Measurements from ENCODE around the gene CAMK2A. TPM values are rescaled to one million over a fixed set of nuclear protein-coding genes. Genes with fewer than 3 reads are reported as not detected.

Gene CAMK2A
- total and polyA plus RNA-seq, 2 of the 4 experiments (the other 2 are of a cell fraction): 0.18 to 0.19 TPM

DNA sequence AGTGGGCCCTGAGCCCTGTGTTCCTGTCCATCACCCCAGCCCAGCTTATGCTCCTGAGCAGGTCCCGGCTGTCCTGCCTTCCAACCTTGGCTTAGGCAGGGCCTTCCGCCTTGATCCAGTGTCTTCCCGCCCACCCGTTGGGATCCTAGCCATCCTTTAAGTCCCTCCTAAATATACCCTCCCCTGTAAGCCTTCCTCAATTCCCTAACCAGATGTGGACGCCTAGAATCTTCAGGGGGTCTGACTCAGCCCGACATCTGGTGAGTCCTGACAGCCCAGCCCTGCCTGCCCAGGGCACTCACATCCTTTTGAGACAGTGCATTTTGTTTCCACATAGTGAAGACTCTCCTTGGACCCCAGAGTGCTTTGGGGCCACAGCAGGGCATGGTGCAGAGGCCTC is 76.0 kb downstream of the CAMK2A start:
- Histone ChIP-seq H2BK20ac (ENCODE audit: low read depth, low read length) (no peak overlapping the region), H4K91ac (ENCODE audit: insufficient read depth, low read depth, low read length) (no peak overlapping the region), H3K79me1 (ENCODE audit: low read depth in 1 of 2, low read length in 2 of 2) (no peaks in the 10 kb centered on the region), H4K20me1 (ENCODE audit: insufficient read depth, low read length) (no peaks in the 10 kb centered on the region), H3K27me3 (ENCODE audit: control insufficient read depth, insufficient read depth, low read length) (no peaks in the 10 kb centered on the region), H2BK15ac (ENCODE audit: low read depth, low read length) (no peak overlapping the region), H2BK5ac (ENCODE audit: low read depth, low read length, poor library complexity, severe bottlenecking) (no peak overlapping the region), H3K18ac (ENCODE audit: low read depth, low read length) (no peak overlapping the region), H3K4me1 (ENCODE audit: control insufficient read depth, insufficient read depth, low read length) (peaks cover 9% of the 10 kb centered on the region), H3K9me3 (ENCODE audit: control insufficient read depth, insufficient read depth, low read length) (no peaks in the 10 kb centered on the region), H3K4me3 (ENCODE audit: insufficient read depth, low read depth, low read length) (no peak overlapping the region), H2BK120ac (ENCODE audit: low read depth, low read length) (peak overlapping the region; percentile 46), H3K27ac (ENCODE audit: insufficient read depth, low read length) (no peak overlapping the region), H3K9ac (ENCODE audit: low read depth, low read length) (no peak overlapping the region), H3K23ac (ENCODE audit: low read depth, low read length) (0 out of 2 replicates have a peak overlapping the region, but pooled peaks have one; percentile 54), H3K14ac (replicated peaks; ENCODE audit: low read depth, low read length) (0 out of 2 replicates have a peak overlapping the region, but pooled peaks have one; percentile 57), H3K4me2 (ENCODE audit: low read depth, low read length) (no peak overlapping the region), H3K36me3 (ENCODE audit: control insufficient read depth, insufficient read depth, low read length) (no peaks in the 10 kb centered on the region), H4K5ac (ENCODE audit: low read depth, low read length) (no peak overlapping the region), H3K9me1 (ENCODE audit: insufficient read depth, low read length) (peaks cover 6% of the 10 kb centered on the region; the same call in 1 of the 2 replicates), H3K4ac (ENCODE audit: low read depth, low read length) (no peak overlapping the region), H2AFZ (replicated peaks; ENCODE audit: low read length, poor library complexity) (peak overlapping the region; percentile 29), H4K8ac (ENCODE audit: low read depth in 2 of 2, low read length in 2 of 2) (peak overlapping the region in 1 of 2 experiments; percentile 45; a peak in 1 of 4 replicates), H2AK5ac (ENCODE audit: low read depth, low read length) (no peak overlapping the region; the same call in 1 of the 2 replicates), H2AK9ac (replicated peaks; ENCODE audit: low read depth, low read length, poor library complexity) (peak overlapping the region; percentile 26), H3K56ac (ENCODE audit: extremely low read depth, insufficient read depth, low read length) (peak overlapping the region; percentile 25; the same call in 1 of the 2 replicates)
- no peak for TF ChIP-seq MAFK (IDR thresholded peaks at IDR 0.05; ENCODE audit: low read depth, low read length)
- no peak for TF ChIP-seq RCOR1 (IDR thresholded peaks at IDR 0.05; ENCODE audit: insufficient replicate concordance, low read length)
- TF ChIP-seq MXI1 (IDR thresholded peaks at IDR 0.05; ENCODE audit: borderline replicate concordance, low read depth, low read length): no peak
- no peak for TF ChIP-seq BHLHE40 (IDR thresholded peaks at IDR 0.05; ENCODE audit: low read depth, low read length)
- TF ChIP-seq, protein P1, sequence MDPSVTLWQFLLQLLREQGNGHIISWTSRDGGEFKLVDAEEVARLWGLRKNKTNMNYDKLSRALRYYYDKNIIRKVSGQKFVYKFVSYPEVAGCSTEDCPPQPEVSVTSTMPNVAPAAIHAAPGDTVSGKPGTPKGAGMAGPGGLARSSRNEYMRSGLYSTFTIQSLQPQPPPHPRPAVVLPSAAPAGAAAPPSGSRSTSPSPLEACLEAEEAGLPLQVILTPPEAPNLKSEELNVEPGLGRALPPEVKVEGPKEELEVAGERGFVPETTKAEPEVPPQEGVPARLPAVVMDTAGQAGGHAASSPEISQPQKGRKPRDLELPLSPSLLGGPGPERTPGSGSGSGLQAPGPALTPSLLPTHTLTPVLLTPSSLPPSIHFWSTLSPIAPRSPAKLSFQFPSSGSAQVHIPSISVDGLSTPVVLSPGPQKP (IDR thresholded peaks at IDR 0.05; ENCODE audit: borderline replicate concordance, low read depth, low read length): no peak
- TF ChIP-seq, protein P2, sequence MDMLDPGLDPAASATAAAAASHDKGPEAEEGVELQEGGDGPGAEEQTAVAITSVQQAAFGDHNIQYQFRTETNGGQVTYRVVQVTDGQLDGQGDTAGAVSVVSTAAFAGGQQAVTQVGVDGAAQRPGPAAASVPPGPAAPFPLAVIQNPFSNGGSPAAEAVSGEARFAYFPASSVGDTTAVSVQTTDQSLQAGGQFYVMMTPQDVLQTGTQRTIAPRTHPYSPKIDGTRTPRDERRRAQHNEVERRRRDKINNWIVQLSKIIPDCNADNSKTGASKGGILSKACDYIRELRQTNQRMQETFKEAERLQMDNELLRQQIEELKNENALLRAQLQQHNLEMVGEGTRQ (IDR thresholded peaks at IDR 0.05; ENCODE audit: low read depth, low read length): no peak
- TF ChIP-seq POLR2A (IDR thresholded peaks at IDR 0.05; ENCODE audit: low read depth, low read length): no peak
- TF ChIP-seq, protein P3, sequence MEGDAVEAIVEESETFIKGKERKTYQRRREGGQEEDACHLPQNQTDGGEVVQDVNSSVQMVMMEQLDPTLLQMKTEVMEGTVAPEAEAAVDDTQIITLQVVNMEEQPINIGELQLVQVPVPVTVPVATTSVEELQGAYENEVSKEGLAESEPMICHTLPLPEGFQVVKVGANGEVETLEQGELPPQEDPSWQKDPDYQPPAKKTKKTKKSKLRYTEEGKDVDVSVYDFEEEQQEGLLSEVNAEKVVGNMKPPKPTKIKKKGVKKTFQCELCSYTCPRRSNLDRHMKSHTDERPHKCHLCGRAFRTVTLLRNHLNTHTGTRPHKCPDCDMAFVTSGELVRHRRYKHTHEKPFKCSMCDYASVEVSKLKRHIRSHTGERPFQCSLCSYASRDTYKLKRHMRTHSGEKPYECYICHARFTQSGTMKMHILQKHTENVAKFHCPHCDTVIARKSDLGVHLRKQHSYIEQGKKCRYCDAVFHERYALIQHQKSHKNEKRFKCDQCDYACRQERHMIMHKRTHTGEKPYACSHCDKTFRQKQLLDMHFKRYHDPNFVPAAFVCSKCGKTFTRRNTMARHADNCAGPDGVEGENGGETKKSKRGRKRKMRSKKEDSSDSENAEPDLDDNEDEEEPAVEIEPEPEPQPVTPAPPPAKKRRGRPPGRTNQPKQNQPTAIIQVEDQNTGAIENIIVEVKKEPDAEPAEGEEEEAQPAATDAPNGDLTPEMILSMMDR (conservative IDR thresholded peaks at IDR 0.05; ENCODE audit: low read depth, low read length): no peak
- TF ChIP-seq MAZ (IDR thresholded peaks at IDR 0.05; ENCODE audit: borderline replicate concordance, low read depth, low read length): no peak
- no peak for TF ChIP-seq SMC3 (IDR thresholded peaks at IDR 0.05; ENCODE audit: low read depth, low read length)
- TF ChIP-seq CEBPB (IDR thresholded peaks at IDR 0.05; ENCODE audit: low read depth, low read length): no peak
- no peak for TF ChIP-seq CHD1 (IDR thresholded peaks at IDR 0.05; ENCODE audit: low read depth, low read length)
- TF ChIP-seq RAD21 (IDR thresholded peaks at IDR 0.05; ENCODE audit: low read length): no peak
- no peak for TF ChIP-seq FOS (IDR thresholded peaks at IDR 0.05; ENCODE audit: low read depth, low read length)
- no peak for TF ChIP-seq NFE2L2 (IDR thresholded peaks at IDR 0.05; ENCODE audit: low read depth, low read length)
- no peak for TF ChIP-seq RFX5 (IDR thresholded peaks at IDR 0.05; ENCODE audit: low read depth, low read length)
- ATAC-seq (ENCODE audit: low read depth) (peak; percentile 7; the same call in 1 of the 2 replicates), DNase-seq (peak; percentile 75)
- CTCF ChIA-PET: no interaction called here
- POLR2A ChIA-PET (ENCODE audit: unreplicated experiment): no interaction called here
- in situ Hi-C loops (cut with MboI; ENCODE audit: low sequenced_read_pairs) (loop anchor here (5.0 to 25.0 kb wide), 4 partner anchors 86 to 576 kb away; partner anchors contain the start of genes HMGXB3 and TIGD6), intact Hi-C loops (cut with micrococcal nuclease) (loop anchor here (10.0 kb wide), 1 partner anchor 179 kb away; no protein-coding TSS in a partner anchor), dilution Hi-C loops (cut with HindIII; ENCODE audit: low sequenced_read_pairs, unreplicated experiment) (no loop called here)
- BruUV-seq (replicated peaks): no TSS peak
- 68% methylated on average over 5 of the region's 6 CpGs; no CpG with 5 or more reads in 1 of the 2 experiments for WGBS, 2 experiments (ENCODE audit: extremely low coverage in 2 of 2, insufficient read length in 1 of 2)

Measured in IMR-90 (cell line).